Trophoblast cell (in vitro differentiated cells and primary cell): ENCODE data around the gene DDT.
"Not testable (repeated sequence)": the region's sequence is repeated elsewhere in the genome, so short reads cannot be mapped to it uniquely, and the experiment has no call there.

Experiments
- DNase-seq, 2 donors: peaks; one replicate each; pipeline ENCODE4 v3.0.0-alpha.2; 2016
- H2AFZ ChIP-seq: 2 replicates; pipeline ENCODE4 v1.6.1; 2013; ENCODE audit warnings: low read length, moderate library complexity, mild to moderate bottlenecking; ENCODE audit not compliant: insufficient read depth, poor library complexity
- H2AK5ac ChIP-seq: 2 replicates; pipeline ENCODE4 v1.6.1; 2013; ENCODE audit warnings: mild to moderate bottlenecking, low read length
- H2BK120ac ChIP-seq: 2 replicates; pipeline ENCODE4 v1.6.1; 2013; ENCODE audit warnings: low read length, mild to moderate bottlenecking, moderate library complexity; ENCODE audit not compliant: insufficient read depth, poor library complexity
- H2BK12ac ChIP-seq: 2 replicates; pipeline ENCODE4 v1.6.1; 2013; ENCODE audit warnings: mild to moderate bottlenecking, low read length, moderate library complexity
- H2BK5ac ChIP-seq: 2 replicates; pipeline ENCODE4 v1.6.1; 2013; ENCODE audit warnings: low read length, low read depth, moderate library complexity, mild to moderate bottlenecking; ENCODE audit not compliant: poor library complexity
- H3K14ac ChIP-seq: 2 replicates; pipeline ENCODE4 v1.6.1; 2013; ENCODE audit warnings: mild to moderate bottlenecking, low read length
- H3K18ac ChIP-seq: 2 replicates; pipeline ENCODE4 v1.6.1; 2013; ENCODE audit warnings: mild to moderate bottlenecking, low read length
- H3K23ac ChIP-seq: 2 replicates; pipeline ENCODE4 v1.6.1; 2013; ENCODE audit warnings: low read length
- H3K27ac ChIP-seq: 2 replicates; pipeline ENCODE4 v1.5.1; 2013; ENCODE audit warnings: low read depth, mild to moderate bottlenecking, inconsistent platforms, low read length, moderate library complexity
- H3K27me3 ChIP-seq: 2 replicates; pipeline ENCODE4 v1.6.1; 2013; ENCODE audit warnings: inconsistent platforms, mild to moderate bottlenecking, low read length, moderate library complexity; ENCODE audit not compliant: insufficient read depth
- H3K36me3 ChIP-seq, 2 experiments: 1 replicate in 1 of 2; 2 replicates in 1 of 2; pipeline ENCODE4 v1.6.1; 2013; ENCODE audit warnings: low read length in 2 of 2, mild to moderate bottlenecking in 2 of 2, moderate library complexity in 1 of 2; ENCODE audit not compliant: insufficient read depth in 2 of 2, control insufficient read depth in 1 of 2
- H3K4ac ChIP-seq: 2 replicates; pipeline ENCODE4 v1.6.1; 2013; ENCODE audit warnings: low read depth, mild to moderate bottlenecking, low read length, moderate library complexity
- H3K4me1 ChIP-seq, 2 experiments: 1 replicate in 1 of 2; 2 replicates in 1 of 2; pipeline ENCODE4 v1.6.1; 2013; ENCODE audit warnings: low read length in 2 of 2, mild to moderate bottlenecking in 2 of 2, moderate library complexity in 1 of 2; ENCODE audit not compliant: insufficient read depth in 2 of 2, control insufficient read depth in 1 of 2
- H3K4me2 ChIP-seq: 2 replicates; pipeline ENCODE4 v1.6.1; 2013; ENCODE audit warnings: inconsistent platforms, mild to moderate bottlenecking, low read length, moderate library complexity
- H3K4me3 ChIP-seq: 2 replicates; pipeline ENCODE4 v1.5.1; 2013; ENCODE audit warnings: mild to moderate bottlenecking, low read depth, low read length, inconsistent platforms
- H3K79me1 ChIP-seq: one replicate; pipeline ENCODE4 v1.6.1; 2013; ENCODE audit warnings: low read length
- H3K79me2 ChIP-seq: 2 replicates; pipeline ENCODE4 v1.6.1; 2013; ENCODE audit warnings: low read length, mild to moderate bottlenecking; ENCODE audit not compliant: control insufficient read depth, insufficient read depth, poor library complexity
- H3K9ac ChIP-seq: 2 replicates; pipeline ENCODE4 v1.6.1; 2013; ENCODE audit warnings: mild to moderate bottlenecking, low read length
- H3K9me3 ChIP-seq: 2 replicates; pipeline ENCODE4 v1.6.1; 2013; ENCODE audit warnings: low read depth, mild to moderate bottlenecking, control low read depth, inconsistent platforms, low read length; ENCODE audit not compliant: insufficient read depth
- H4K12ac ChIP-seq: 2 replicates; pipeline ENCODE4 v1.6.1; 2013; ENCODE audit warnings: low read depth, mild to moderate bottlenecking, low read length, moderate library complexity
- H4K8ac ChIP-seq: 2 replicates; pipeline ENCODE4 v1.6.1; 2013; ENCODE audit warnings: low read depth, mild to moderate bottlenecking, low read length, moderate library complexity
- H4K91ac ChIP-seq: one replicate; pipeline ENCODE4 v1.6.1; 2013; ENCODE audit warnings: low read depth, mild to moderate bottlenecking, low read length, moderate library complexity
- WGBS: extraction: QIAGEN DNeasy Blood & Tissue Kit; methylation state at CpG from one replicate; pipeline ENCODE4 v1.1.7; 2013; ENCODE audit warnings: missing lambda C conversion rate; ENCODE audit not compliant: insufficient read length, insufficient coverage; ENCODE audit errors: extremely low coverage; 5-methylcytosine and 5-hydroxymethylcytosine counted together

DDT gene

GRCh38 chr22:23956301-23956900 is 17.8 kb downstream of the DDT start:
- not testable (repeated sequence) for H3K9me3 ChIP-seq, H3K79me2 ChIP-seq, H4K8ac ChIP-seq, H2BK120ac ChIP-seq, H3K9ac ChIP-seq, H2BK5ac ChIP-seq, H2AFZ ChIP-seq, H3K79me1 ChIP-seq, H3K23ac ChIP-seq, H4K12ac ChIP-seq, H3K4me2 ChIP-seq, H3K4me1 ChIP-seq, H3K4me3 ChIP-seq, H3K36me3 ChIP-seq, H2AK5ac ChIP-seq, H3K27me3 ChIP-seq, H3K14ac ChIP-seq, H3K27ac ChIP-seq, H4K91ac ChIP-seq, H3K18ac ChIP-seq, H3K4ac ChIP-seq, H2BK12ac ChIP-seq
- no CpG with 5 or more reads among the region's 12 CpGs for WGBS
- peak; percentile 69 to 81 for DNase-seq

- H3K4me1 ChIP-seq, H3K79me1 ChIP-seq, H3K79me2 ChIP-seq, H3K4ac ChIP-seq, H3K4me3 ChIP-seq, H2BK12ac ChIP-seq, H4K8ac ChIP-seq, H2AK5ac ChIP-seq, H3K27ac ChIP-seq, H2BK5ac ChIP-seq, DNase-seq, H3K18ac ChIP-seq, H3K27me3 ChIP-seq, H4K91ac ChIP-seq, H2AFZ ChIP-seq, H3K4me2 ChIP-seq, H3K36me3 ChIP-seq, H3K9ac ChIP-seq, H2BK120ac ChIP-seq, H3K23ac ChIP-seq, H4K12ac ChIP-seq, H3K9me3 ChIP-seq, H3K14ac ChIP-seq: not testable (repeated sequence)
- no CpG with 5 or more reads among the region's 8 CpGs for WGBS
These were observed 18.4 kb downstream of the DDT start for GRCh38 chr22:23955886-23956285.

- not testable (repeated sequence) for H4K8ac ChIP-seq, DNase-seq, H3K27me3 ChIP-seq, H4K12ac ChIP-seq, H3K79me1 ChIP-seq, H3K14ac ChIP-seq, H3K9ac ChIP-seq, H2BK5ac ChIP-seq, H2AK5ac ChIP-seq, H3K36me3 ChIP-seq, H3K23ac ChIP-seq, H3K79me2 ChIP-seq, H3K4me2 ChIP-seq, H3K18ac ChIP-seq, H3K27ac ChIP-seq, H3K4me1 ChIP-seq, H3K4me3 ChIP-seq, H2BK120ac ChIP-seq, H3K4ac ChIP-seq, H4K91ac ChIP-seq, H2AFZ ChIP-seq, H2BK12ac ChIP-seq, H3K9me3 ChIP-seq
- WGBS: no CpG with 5 or more reads among the region's 6 CpGs
These were observed 19.3 kb downstream of the DDT start for GRCh38 chr22:23954991-23955305.

GRCh38 chr22:23954193-23954990 is 19.8 kb downstream of the DDT start:
- H2BK5ac ChIP-seq, H2BK120ac ChIP-seq, H3K4me2 ChIP-seq, H3K79me1 ChIP-seq, H3K9ac ChIP-seq, H4K12ac ChIP-seq, H3K18ac ChIP-seq, H4K8ac ChIP-seq, H4K91ac ChIP-seq, DNase-seq, H3K4me1 ChIP-seq, H3K27me3 ChIP-seq, H3K4me3 ChIP-seq, H3K36me3 ChIP-seq, H3K79me2 ChIP-seq, H3K27ac ChIP-seq, H3K9me3 ChIP-seq, H3K23ac ChIP-seq, H2AK5ac ChIP-seq, H3K4ac ChIP-seq, H3K14ac ChIP-seq, H2BK12ac ChIP-seq, H2AFZ ChIP-seq: not testable (repeated sequence)
- WGBS: 100% methylated on average over 1 of the region's 8 CpGs
